ENCODE results near the gene COG1. TPM values are rescaled to one million over a fixed set of nuclear protein-coding genes. Genes with fewer than 3 reads are reported as not detected.

The COG1 gene
- total and polyA plus RNA-seq, 9 of the 15 experiments (the other 6 are each of a cell fraction or from before 2014, with no cell fraction given): 9.5 to 26.8 (median 12.9) TPM

GRCh38 chr17:73223626-73224230 lies 30.9 kb downstream of the COG1 start:
- Histone ChIP-seq H4K20me1 (replicated peaks; ENCODE audit: control insufficient read depth, insufficient read depth, low read length) (peaks cover 11% of the 10 kb centered on the region), H3K9me1 (ENCODE audit: control insufficient read depth, insufficient read depth, low read length) (no peaks in the 10 kb centered on the region), H3K4me2 (ENCODE audit: insufficient read depth, low read length) (no peak overlapping the region), H3K27ac (ENCODE audit: extremely low read depth, low read depth, low read length) (no peak overlapping the region), H3K9me3 (replicated peaks; ENCODE audit: control insufficient read depth, insufficient read depth, low read depth, low read length) (no peaks in the 10 kb centered on the region), H2AFZ (ENCODE audit: low read depth, low read length) (no peak overlapping the region), H3K79me2 (ENCODE audit: control insufficient read depth, insufficient read depth, low read length) (peaks cover 65% of the 10 kb centered on the region), H3K4me1 (replicated peaks in 1 of 2; ENCODE audit: control insufficient read depth in 2 of 2, insufficient read depth in 2 of 2, low read length in 2 of 2) (peaks cover 8 to 32% of the 10 kb centered on the region in 2 experiments), H3K4me3 (no peak overlapping the region), H3K27me3 (ENCODE audit: control insufficient read depth in 2 of 2, insufficient read depth in 2 of 2, low read length in 2 of 2) (no peaks in the 10 kb centered on the region), H3K36me3 (ENCODE audit: control insufficient read depth, insufficient read depth, low read length) (peaks cover 30% of the 10 kb centered on the region), H3K9ac (ENCODE audit: insufficient read depth in 1 of 2, low read depth in 2 of 2, low read length in 2 of 2) (no peak overlapping the region)
- no TSS peak for BruUV-seq (replicated peaks)
- intact Hi-C loops (cut with micrococcal nuclease): no loop called here
- DNase-seq (ENCODE audit: extremely low read depth in 1 of 4, low spot score in 3 of 4): no peak
- in situ Hi-C loops (cut with MboI): no loop called here
- POLR2A ChIA-PET: interaction anchor here (1.6 kb wide), 1 partner anchor 8 kb away, joined by 8 read pairs; a partner anchor contains a TSS
- no peak for ATAC-seq
- WGBS (ENCODE audit: insufficient coverage, low coverage, missing lambda C conversion rate): no CpG with 5 or more reads among the region's 2 CpGs
- CTCF ChIA-PET (ENCODE audit: low intra/inter-chr PET ratio): interaction anchor here (0.7 kb wide), 1 partner anchor 498 kb away, joined by 4 read pairs; no protein-coding TSS in a partner anchor
- FAIRE-seq: no peak
- TF ChIP-seq KLF1 (tag; IDR thresholded peaks at IDR 0.05) (no peak), THAP7 (CRISPR knock-in tag; IDR thresholded peaks at IDR 0.05) (no peak), ZNF121 (CRISPR knock-in tag; conservative IDR thresholded peaks at IDR 0.05) (no peak; the same call in 1 of the 2 replicates), ZNF384 (IDR thresholded peaks at IDR 0.05; ENCODE audit: low read depth, low read length) (no peak), SETDB1 (IDR thresholded peaks at IDR 0.05; ENCODE audit: low read length) (no peak), CBX3 (IDR thresholded peaks at IDR 0.05; ENCODE audit: borderline replicate concordance in 1 of 2, low read length in 2 of 2) (no peak), CREB3 (tag; conservative IDR thresholded peaks at IDR 0.05; ENCODE audit: low read depth) (no peak), HLTF (IDR thresholded peaks at IDR 0.05) (no peak), ZNF561 (CRISPR knock-in tag; conservative IDR thresholded peaks at IDR 0.05) (no peak), ARHGAP35 (IDR thresholded peaks at IDR 0.05; ENCODE audit: partially characterized antibody) (no peak)
- TF ChIP-seq, protein P1, sequence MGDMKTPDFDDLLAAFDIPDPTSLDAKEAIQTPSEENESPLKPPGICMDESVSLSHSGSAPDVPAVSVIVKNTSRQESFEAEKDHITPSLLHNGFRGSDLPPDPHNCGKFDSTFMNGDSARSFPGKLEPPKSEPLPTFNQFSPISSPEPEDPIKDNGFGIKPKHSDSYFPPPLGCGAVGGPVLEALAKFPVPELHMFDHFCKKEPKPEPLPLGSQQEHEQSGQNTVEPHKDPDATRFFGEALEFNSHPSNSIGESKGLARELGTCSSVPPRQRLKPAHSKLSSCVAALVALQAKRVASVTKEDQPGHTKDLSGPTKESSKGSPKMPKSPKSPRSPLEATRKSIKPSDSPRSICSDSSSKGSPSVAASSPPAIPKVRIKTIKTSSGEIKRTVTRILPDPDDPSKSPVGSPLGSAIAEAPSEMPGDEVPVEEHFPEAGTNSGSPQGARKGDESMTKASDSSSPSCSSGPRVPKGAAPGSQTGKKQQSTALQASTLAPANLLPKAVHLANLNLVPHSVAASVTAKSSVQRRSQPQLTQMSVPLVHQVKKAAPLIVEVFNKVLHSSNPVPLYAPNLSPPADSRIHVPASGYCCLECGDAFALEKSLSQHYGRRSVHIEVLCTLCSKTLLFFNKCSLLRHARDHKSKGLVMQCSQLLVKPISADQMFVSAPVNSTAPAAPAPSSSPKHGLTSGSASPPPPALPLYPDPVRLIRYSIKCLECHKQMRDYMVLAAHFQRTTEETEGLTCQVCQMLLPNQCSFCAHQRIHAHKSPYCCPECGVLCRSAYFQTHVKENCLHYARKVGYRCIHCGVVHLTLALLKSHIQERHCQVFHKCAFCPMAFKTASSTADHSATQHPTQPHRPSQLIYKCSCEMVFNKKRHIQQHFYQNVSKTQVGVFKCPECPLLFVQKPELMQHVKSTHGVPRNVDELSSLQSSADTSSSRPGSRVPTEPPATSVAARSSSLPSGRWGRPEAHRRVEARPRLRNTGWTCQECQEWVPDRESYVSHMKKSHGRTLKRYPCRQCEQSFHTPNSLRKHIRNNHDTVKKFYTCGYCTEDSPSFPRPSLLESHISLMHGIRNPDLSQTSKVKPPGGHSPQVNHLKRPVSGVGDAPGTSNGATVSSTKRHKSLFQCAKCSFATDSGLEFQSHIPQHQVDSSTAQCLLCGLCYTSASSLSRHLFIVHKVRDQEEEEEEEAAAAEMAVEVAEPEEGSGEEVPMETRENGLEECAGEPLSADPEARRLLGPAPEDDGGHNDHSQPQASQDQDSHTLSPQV (IDR thresholded peaks at IDR 0.05): no peak

All from K562 (cell line).